Activated CD4-positive, CD25-positive, alpha-beta regulatory T cell treated with anti-CD3 and anti-CD28 coated beads, Interleukin-2, amount 50 U/mL, for 72 hours (primary cell): ENCODE measurements around the gene BCAR3.
"Not testable (repeated sequence)": the region's sequence is repeated elsewhere in the genome, so short reads cannot be mapped to it uniquely, and the experiment has no call there.

ENCODE experiments used
- DNase-seq: peaks from one replicate; pipeline ENCODE4 v3.0.0; 2021

The BCAR3 gene

GRCh38 chr1:93593854-93594602 lies 87.6 kb downstream of the BCAR3 start:
- DNase-seq: no peak

- DNase-seq: no peak
Observed at GRCh38 chr1:93592551-93592949, 89.1 kb downstream of the BCAR3 start.

- DNase-seq: no peak
Observed at GRCh38 chr1:93591676-93592550, 89.7 kb downstream of the BCAR3 start.

GRCh38 chr1:93591291-93591675 lies 90.4 kb downstream of the BCAR3 start:
- DNase-seq: not testable (repeated sequence)

GRCh38 chr1:93588955-93589354 lies 92.7 kb downstream of the BCAR3 start:
- DNase-seq: no peak

GRCh38 chr1:93588206-93588605 lies 93.4 kb downstream of the BCAR3 start:
- DNase-seq: no peak

- no peak for DNase-seq
Observed at GRCh38 chr1:93587354-93587753, 94.3 kb downstream of the BCAR3 start.

GRCh38 chr1:93585059-93585966 lies 96.3 kb downstream of the BCAR3 start:
- no peak for DNase-seq

GRCh38 chr1:93584261-93585003 lies 97.2 kb downstream of the BCAR3 start:
- DNase-seq: no peak

- no peak for DNase-seq
Observed at GRCh38 chr1:93581917-93582850, 99.5 kb downstream of the BCAR3 start.

GRCh38 chr1:93579891-93580290 lies 101.7 kb downstream of the BCAR3 start:
- no peak for DNase-seq

- no peak for DNase-seq
Observed at GRCh38 chr1:93578911-93579825, 102.5 kb downstream of the BCAR3 start.

- DNase-seq: no peak
Observed at GRCh38 chr1:93578433-93578830, 103.2 kb downstream of the BCAR3 start.

- no peak for DNase-seq
Observed at GRCh38 chr1:93577536-93578432, 103.9 kb downstream of the BCAR3 start.

GRCh38 chr1:93576746-93577145 lies 104.9 kb downstream of the BCAR3 start:
- DNase-seq: no peak

- DNase-seq: no peak
Observed at GRCh38 chr1:93576346-93576745, 105.3 kb downstream of the BCAR3 start.

- DNase-seq: no peak
Observed at GRCh38 chr1:93575621-93576284, 105.9 kb downstream of the BCAR3 start.

- DNase-seq: no peak
Observed at GRCh38 chr1:93574991-93575390, 106.6 kb downstream of the BCAR3 start.
